GM18907 (cell line): Measurements from ENCODE around the gene CRAMP1.

Experiments
- ATAC-seq: cut with Tn5 transposase; IDR thresholded peaks from one replicate; pipeline ENCODE4 v1.9.1; 2021; ENCODE audit warnings: mild to moderate bottlenecking, moderate library complexity; ENCODE audit not compliant: unreplicated experiment

CRAMP1 gene

GRCh38 chr16:1678500-1679098 lies 66.4 kb downstream of the CRAMP1 start:
- peak; percentile 14 for ATAC-seq

GRCh38 chr16:1680361-1680760 lies 68.2 kb downstream of the CRAMP1 start:
- ATAC-seq, result no peak

GRCh38 chr16:1681032-1681431 lies 68.9 kb downstream of the CRAMP1 start:
- ATAC-seq, result no peak

- no peak for ATAC-seq
Measured at GRCh38 chr16:1687427-1688316, 75.5 kb downstream of the CRAMP1 start.

- ATAC-seq, result no peak
Measured at GRCh38 chr16:1688807-1689560, 76.8 kb downstream of the CRAMP1 start.

- ATAC-seq, result no peak
Measured at GRCh38 chr16:1689853-1690252, 77.7 kb downstream of the CRAMP1 start.

- ATAC-seq, result no peak
Measured at GRCh38 chr16:1690810-1691209, 78.7 kb downstream of the CRAMP1 start.

- no peak for ATAC-seq
Measured at GRCh38 chr16:1691276-1691675, 79.1 kb downstream of the CRAMP1 start.

GRCh38 chr16:1691956-1692355 lies 79.8 kb downstream of the CRAMP1 start:
- no peak for ATAC-seq

GRCh38 chr16:1696863-1697262 lies 84.7 kb downstream of the CRAMP1 start:
- no peak for ATAC-seq

GRCh38 chr16:1698680-1699079 lies 86.5 kb downstream of the CRAMP1 start:
- no peak for ATAC-seq

GRCh38 chr16:1700246-1700645 lies 88.1 kb downstream of the CRAMP1 start:
- no peak for ATAC-seq

- ATAC-seq, result no peak
Measured at GRCh38 chr16:1701216-1701878, 89.2 kb downstream of the CRAMP1 start.

GRCh38 chr16:1705324-1705687 lies 93.1 kb downstream of the CRAMP1 start:
- ATAC-seq, result peak; percentile 14

GRCh38 chr16:1705688-1706385 lies 93.7 kb downstream of the CRAMP1 start, which contains the start of gene MAPK8IP3:
Gene MAPK8IP3 (plus strand): TSS chr16:1706195. CDS start chr16:1706340, 145 bp downstream.
- ATAC-seq, result peak; percentile 84

- ATAC-seq, result peak; percentile 18
Measured at GRCh38 chr16:1706386-1707192, 94.4 kb downstream of the CRAMP1 start.

- ATAC-seq, result no peak
Measured at GRCh38 chr16:1707193-1707790, 95.1 kb downstream of the CRAMP1 start.

GRCh38 chr16:1708083-1708767 lies 96.1 kb downstream of the CRAMP1 start:
- no peak for ATAC-seq

- no peak for ATAC-seq
Measured at GRCh38 chr16:1708768-1709180, 96.6 kb downstream of the CRAMP1 start.
